MM.1S (cell line): ENCODE measurements around the gene NAA80.

ENCODE experiments used
- CTCF ChIP-seq: fragments of 300-600 bp; sonication (generic); IDR thresholded peaks from 2 replicates; pipeline ENCODE4 v1.5.1; 2016; ENCODE audit warnings: antibody characterized with exemption, low read length, mixed read lengths
- EZH2 ChIP-seq: fragments of 300-600 bp; sonication (generic); optimal IDR thresholded peaks from 2 replicates; pipeline ENCODE3; 2017; ENCODE audit warnings: low read depth, mild to moderate bottlenecking, antibody characterized with exemption, low read length, mixed read lengths

- no peak for TF ChIP-seq EZH2
- no peak for TF ChIP-seq CTCF
Measured at GRCh38 chr3:50259432-50260026, 39.7 kb downstream of the NAA80 start.
